GM12878 (cell line): Measurements from ENCODE around the gene PCDHB16. TPM values are rescaled to one million over a fixed set of nuclear protein-coding genes. Genes with fewer than 3 reads are reported as not detected.
A peak's percentile ranks its signal among the peaks of the same experiment; 100 is the strongest.
"Not testable (repeated sequence)": the region's sequence is repeated elsewhere in the genome, so short reads cannot be mapped to it uniquely, and the experiment has no call there.

Experiments used
- ATAC-seq: fragments of 200-7000 bp; cut with Tn5 transposase; 3 replicates; pipeline ENCODE4 v1.9.1; 2020; ENCODE audit warnings: mild to moderate bottlenecking, moderate library complexity
- BruUV-seq: library from RNA; stranded (reverse); fragments of 400-500 nt; replicated peaks from 2 replicates; lab custom pipeline; 2021; lab: Mats Ljungman, UMichigan
- CTCF ChIA-PET: fragments of 300-600 bp; sonication (Branson Sonifier 250); formaldehyde crosslinking; extraction: SDS; loops from one replicate; lab custom pipeline; 2021; ENCODE audit warnings: inconsistent platforms; lab: Yijun Ruan, JAX
- POLR2A ChIA-PET: fragments of 350-600 bp; formaldehyde crosslinking; extraction: SDS; loops from one replicate; lab custom pipeline; 2021; ENCODE audit warnings: inconsistent platforms; lab: Charles Lee
- RAD21 ChIA-PET: fragments of 300-600 bp; sonication (Branson Sonifier 250); formaldehyde crosslinking; loops from one replicate; lab custom pipeline; 2023; ENCODE audit warnings: antibody characterized with exemption; ENCODE audit not compliant: unreplicated experiment; lab: Charles Lee
- SMC1A ChIA-PET: fragments of 300-600 bp; sonication (Branson Sonifier 250); formaldehyde crosslinking; loops from one replicate; lab custom pipeline; 2023; ENCODE audit not compliant: unreplicated experiment, uncharacterized antibody; lab: Charles Lee
- DNase-seq: peaks from one replicate; pipeline ENCODE4 v3.0.0-alpha.2; 2011; ENCODE audit warnings: low read depth, low spot score
- FAIRE-seq: peaks from 3 replicates; lab custom pipeline; 2011; peaks lifted over from hg19 to GRCh38; lab: Jason Lieb, UNC
- H2AFZ ChIP-seq: 2 replicates; pipeline ENCODE4 v1.6.0; 2011; ENCODE audit warnings: low read depth, low read length, control low read depth; ENCODE audit not compliant: control insufficient read depth
- H3K27ac ChIP-seq: 2 replicates; pipeline ENCODE4 v1.5.1; 2011; ENCODE audit warnings: control low read depth; ENCODE audit not compliant: control insufficient read depth, insufficient read depth
- H3K27me3 ChIP-seq, 2 experiments: replicated peaks in 1 of 2; 2 replicates each; pipeline versions ENCODE4 v1.6.0 to v1.6.1; 2011; ENCODE audit warnings: low read length in 1 of 2; ENCODE audit not compliant: control insufficient read depth in 2 of 2, insufficient read depth in 2 of 2
- H3K36me3 ChIP-seq, 2 experiments: 2 replicates each; pipeline ENCODE4 v1.5.1; 2011; ENCODE audit warnings: low read length in 1 of 2; ENCODE audit not compliant: control insufficient read depth in 2 of 2, insufficient read depth in 2 of 2
- H3K4me1 ChIP-seq: 2 replicates; pipeline ENCODE4 v1.6.1; 2011; ENCODE audit warnings: mild to moderate bottlenecking, low read length, moderate library complexity, mixed read lengths; ENCODE audit not compliant: control insufficient read depth, insufficient read depth
- H3K4me2 ChIP-seq: 2 replicates; pipeline ENCODE4 v1.6.0; 2011; ENCODE audit warnings: control low read depth; ENCODE audit not compliant: control insufficient read depth, insufficient read depth
- H3K4me3 ChIP-seq: fragments of 200-600 bp; sonication (generic); 2 replicates; pipeline ENCODE4 v1.5.1; 2016
- H3K79me2 ChIP-seq: 2 replicates; pipeline ENCODE4 v1.6.0; 2011; ENCODE audit warnings: low read length; ENCODE audit not compliant: control insufficient read depth, insufficient read depth
- H3K9ac ChIP-seq: 2 replicates; pipeline ENCODE4 v1.8.0; 2011; ENCODE audit warnings: low read length, control low read depth, mixed read lengths; ENCODE audit not compliant: control insufficient read depth, insufficient read depth
- H3K9me3 ChIP-seq: replicated peaks from 3 replicates; pipeline ENCODE4 v1.5.1; 2011; ENCODE audit warnings: mild to moderate bottlenecking, low read length; ENCODE audit not compliant: control insufficient read depth, insufficient read depth
- H4K20me1 ChIP-seq: 2 replicates; pipeline ENCODE4 v1.6.0; 2011; ENCODE audit not compliant: control insufficient read depth, insufficient read depth
- HDAC2 ChIP-seq: fragments of 200-600 bp; sonication (generic); IDR thresholded peaks from 2 replicates; pipeline ENCODE4 v1.6.1; 2017
- HDAC6 ChIP-seq: fragments of 200-600 bp; sonication (generic); IDR thresholded peaks from one replicate; pipeline ENCODE4 v1.8.0; 2017; ENCODE audit warnings: antibody characterized with exemption; ENCODE audit not compliant: unreplicated experiment
- LARP7 ChIP-seq: fragments of 450-650 bp; IDR thresholded peaks from 2 replicates; pipeline ENCODE4 v1.6.1; 2017; ENCODE audit warnings: mild to moderate bottlenecking
- RAD21 ChIP-seq: IDR thresholded peaks from 2 replicates; pipeline ENCODE4 v1.6.1; 2011; ENCODE audit warnings: mild to moderate bottlenecking, low read depth, low read length, moderate library complexity; ENCODE audit not compliant: insufficient read depth
- SRF ChIP-seq, 2 experiments: IDR thresholded peaks; 2 replicates each; pipeline ENCODE4 v1.6.1; 2011; ENCODE audit warnings: low read depth in 2 of 2, low read length in 2 of 2, mild to moderate bottlenecking in 1 of 2, moderate library complexity in 1 of 2
- WRNIP1 ChIP-seq: IDR thresholded peaks from 2 replicates; pipeline ENCODE4 v1.6.1; 2011; ENCODE audit warnings: low read depth, low read length, improper control_type of control experiment, borderline replicate concordance
- WGBS: methylation state at CpG from one replicate; pipeline ENCODE4 v1.1.6; 2016; ENCODE audit warnings: low lambda C conversion rate; ENCODE audit not compliant: insufficient replicate concordance, insufficient coverage; ENCODE audit errors: missing lambda C conversion rate; 5-methylcytosine and 5-hydroxymethylcytosine counted together
- in situ Hi-C: fragments of 300-500 bp; cut with MboI; formaldehyde crosslinking; loops from 9 replicates; pipeline ENCODE4 v1.14.3; 2018; ENCODE audit warnings: mixed read lengths
- intact Hi-C: fragments of 100-400 bp; cut with micrococcal nuclease; formaldehyde crosslinking; loops from one replicate; pipeline ENCODE4 v1.14.2; 2022; ENCODE audit not compliant: unreplicated experiment
- polyA plus RNA-seq, 11 experiments: library from polyadenylated mRNA; depleted of rRNA in 4 of 11; unstranded in 6 of 11; stranded (reverse) in 5 of 11; fragments of >200 nt; fragmentation: Nextera tagmentation in 4 of 11; fragmentation: Illumina TruSeq in 1 of 11; extraction: Ambion mirVana in 4 of 11; extraction: Trizol in 1 of 11; gene quantifications; 1 replicate in 1 of 11; 2 replicates in 10 of 11; pipeline versions ENCODE4 v1.2.1 to v1.2.3, GENCODE V29; 2011 to 2016; ENCODE audit warnings: inconsistent platforms in 2 of 11, missing spikeins in 2 of 11, low read depth in 1 of 11
- total RNA-seq, 4 experiments: library from RNA; depleted of rRNA in 3 of 4; stranded (reverse); fragments of >200 nt in 3 of 4; fragmentation: Illumina TruSeq in 1 of 4; extraction: Trizol in 1 of 4; gene quantifications; 2 replicates each; pipeline versions ENCODE4 v1.2.1 to v1.2.3, GENCODE V29; 2013 to 2021
- TF ChIP-seq, protein P1 (sequence below): fragments of 450-650 bp; formaldehyde crosslinking; IDR thresholded peaks from 2 replicates; pipeline ENCODE4 v1.4.0; 2020; ENCODE audit warnings: mild to moderate bottlenecking, moderate library complexity
- TF ChIP-seq, protein P2 (sequence below): IDR thresholded peaks from 2 replicates; pipeline ENCODE4 v1.6.1; 2011; ENCODE audit warnings: low read depth, low read length, improper control_type of control experiment, borderline replicate concordance
- TF ChIP-seq, protein P3 (sequence below): fragments of 450-650 bp; IDR thresholded peaks from 2 replicates; pipeline ENCODE4 v1.6.1; 2016; ENCODE audit warnings: mild to moderate bottlenecking

The PCDHB16 gene
- total and polyA plus RNA-seq, 10 of the 15 experiments (the other 5 are each of a cell fraction or from before 2014, with no cell fraction given) = 0.01 TPM; not detected in 9

DNA sequence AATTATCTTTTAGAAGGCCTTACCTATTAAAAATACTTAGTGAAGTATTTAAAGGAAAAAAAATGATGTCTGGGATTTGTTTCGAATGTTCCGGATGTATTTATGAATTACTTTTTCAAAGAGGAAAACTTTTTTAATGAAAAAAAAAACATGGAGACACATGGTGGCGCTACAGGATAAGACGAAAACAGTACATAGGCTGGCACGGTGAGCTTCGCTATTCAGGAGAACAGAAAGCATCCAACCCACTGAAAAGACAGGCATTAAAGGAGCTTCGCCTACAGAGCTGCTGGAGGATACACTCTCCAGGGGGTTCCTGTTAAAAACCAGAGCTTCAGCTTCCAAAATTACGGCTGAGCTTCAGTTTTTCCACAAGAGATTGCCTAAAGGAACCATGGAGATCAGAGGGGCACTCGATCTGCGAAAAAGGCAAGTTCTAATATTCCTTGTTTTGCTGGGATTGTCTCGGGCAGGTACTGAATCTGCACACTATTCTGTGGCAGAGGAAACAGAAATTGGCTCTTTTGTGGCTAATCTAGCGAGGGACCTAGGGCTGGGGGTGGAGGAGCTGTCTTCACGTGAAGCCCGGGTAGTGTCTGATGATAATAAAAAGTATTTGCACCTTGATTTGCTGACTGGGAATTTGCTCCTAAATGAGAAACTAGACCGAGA is 41.1 kb downstream of the PCDHB16 start, which contains the start of gene PCDHB14 (continued):
- TF ChIP-seq, protein P1, sequence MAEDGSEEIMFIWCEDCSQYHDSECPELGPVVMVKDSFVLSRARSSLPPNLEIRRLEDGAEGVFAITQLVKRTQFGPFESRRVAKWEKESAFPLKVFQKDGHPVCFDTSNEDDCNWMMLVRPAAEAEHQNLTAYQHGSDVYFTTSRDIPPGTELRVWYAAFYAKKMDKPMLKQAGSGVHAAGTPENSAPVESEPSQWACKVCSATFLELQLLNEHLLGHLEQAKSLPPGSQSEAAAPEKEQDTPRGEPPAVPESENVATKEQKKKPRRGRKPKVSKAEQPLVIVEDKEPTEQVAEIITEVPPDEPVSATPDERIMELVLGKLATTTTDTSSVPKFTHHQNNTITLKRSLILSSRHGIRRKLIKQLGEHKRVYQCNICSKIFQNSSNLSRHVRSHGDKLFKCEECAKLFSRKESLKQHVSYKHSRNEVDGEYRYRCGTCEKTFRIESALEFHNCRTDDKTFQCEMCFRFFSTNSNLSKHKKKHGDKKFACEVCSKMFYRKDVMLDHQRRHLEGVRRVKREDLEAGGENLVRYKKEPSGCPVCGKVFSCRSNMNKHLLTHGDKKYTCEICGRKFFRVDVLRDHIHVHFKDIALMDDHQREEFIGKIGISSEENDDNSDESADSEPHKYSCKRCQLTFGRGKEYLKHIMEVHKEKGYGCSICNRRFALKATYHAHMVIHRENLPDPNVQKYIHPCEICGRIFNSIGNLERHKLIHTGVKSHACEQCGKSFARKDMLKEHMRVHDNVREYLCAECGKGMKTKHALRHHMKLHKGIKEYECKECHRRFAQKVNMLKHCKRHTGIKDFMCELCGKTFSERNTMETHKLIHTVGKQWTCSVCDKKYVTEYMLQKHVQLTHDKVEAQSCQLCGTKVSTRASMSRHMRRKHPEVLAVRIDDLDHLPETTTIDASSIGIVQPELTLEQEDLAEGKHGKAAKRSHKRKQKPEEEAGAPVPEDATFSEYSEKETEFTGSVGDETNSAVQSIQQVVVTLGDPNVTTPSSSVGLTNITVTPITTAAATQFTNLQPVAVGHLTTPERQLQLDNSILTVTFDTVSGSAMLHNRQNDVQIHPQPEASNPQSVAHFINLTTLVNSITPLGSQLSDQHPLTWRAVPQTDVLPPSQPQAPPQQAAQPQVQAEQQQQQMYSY (CRISPR knock-in tag) = no peak
- TF ChIP-seq, protein P2, sequence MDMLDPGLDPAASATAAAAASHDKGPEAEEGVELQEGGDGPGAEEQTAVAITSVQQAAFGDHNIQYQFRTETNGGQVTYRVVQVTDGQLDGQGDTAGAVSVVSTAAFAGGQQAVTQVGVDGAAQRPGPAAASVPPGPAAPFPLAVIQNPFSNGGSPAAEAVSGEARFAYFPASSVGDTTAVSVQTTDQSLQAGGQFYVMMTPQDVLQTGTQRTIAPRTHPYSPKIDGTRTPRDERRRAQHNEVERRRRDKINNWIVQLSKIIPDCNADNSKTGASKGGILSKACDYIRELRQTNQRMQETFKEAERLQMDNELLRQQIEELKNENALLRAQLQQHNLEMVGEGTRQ = no peak
- TF ChIP-seq HDAC2 = no peak
- TF ChIP-seq HDAC6 = no peak
- TF ChIP-seq LARP7 = no peak
- TF ChIP-seq, protein P3, sequence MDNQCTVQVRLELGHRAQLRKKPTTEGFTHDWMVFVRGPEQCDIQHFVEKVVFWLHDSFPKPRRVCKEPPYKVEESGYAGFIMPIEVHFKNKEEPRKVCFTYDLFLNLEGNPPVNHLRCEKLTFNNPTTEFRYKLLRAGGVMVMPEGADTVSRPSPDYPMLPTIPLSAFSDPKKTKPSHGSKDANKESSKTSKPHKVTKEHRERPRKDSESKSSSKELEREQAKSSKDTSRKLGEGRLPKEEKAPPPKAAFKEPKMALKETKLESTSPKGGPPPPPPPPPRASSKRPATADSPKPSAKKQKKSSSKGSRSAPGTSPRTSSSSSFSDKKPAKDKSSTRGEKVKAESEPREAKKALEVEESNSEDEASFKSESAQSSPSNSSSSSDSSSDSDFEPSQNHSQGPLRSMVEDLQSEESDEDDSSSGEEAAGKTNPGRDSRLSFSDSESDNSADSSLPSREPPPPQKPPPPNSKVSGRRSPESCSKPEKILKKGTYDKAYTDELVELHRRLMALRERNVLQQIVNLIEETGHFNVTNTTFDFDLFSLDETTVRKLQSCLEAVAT = no peak
- no peak for TF ChIP-seq WRNIP1
- no peak for TF ChIP-seq SRF (IDR thresholded peaks at IDR 0.05; ENCODE audit: low read depth in 2 of 2, low read length in 2 of 2)
- peak; percentile 34; the same call in 1 of the 2 replicates for TF ChIP-seq RAD21

DNA sequence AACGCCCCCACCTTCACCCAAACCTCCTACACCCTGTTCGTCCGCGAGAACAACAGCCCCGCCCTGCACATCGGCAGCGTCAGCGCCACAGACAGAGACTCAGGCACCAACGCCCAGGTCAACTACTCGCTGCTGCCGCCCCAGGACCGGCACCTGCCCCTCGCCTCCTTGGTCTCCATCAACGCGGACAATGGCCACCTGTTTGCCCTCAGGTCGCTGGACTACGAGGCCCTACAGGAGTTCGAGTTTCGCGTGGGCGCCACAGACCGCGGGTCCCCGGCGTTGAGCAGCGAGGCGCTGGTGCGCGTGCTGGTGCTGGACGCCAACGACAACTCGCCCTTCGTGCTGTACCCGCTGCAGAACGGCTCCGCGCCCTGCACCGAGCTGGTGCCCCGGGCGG is 42.7 kb downstream of the PCDHB16 start:
- CTCF ChIA-PET, H3K79me2 ChIP-seq, FAIRE-seq, H3K4me3 ChIP-seq, H3K36me3 ChIP-seq, POLR2A ChIA-PET, RAD21 ChIA-PET, H2AFZ ChIP-seq, H3K4me1 ChIP-seq, H3K4me2 ChIP-seq, H4K20me1 ChIP-seq, H3K9me3 ChIP-seq, H3K27me3 ChIP-seq, BruUV-seq, H3K27ac ChIP-seq, ATAC-seq, H3K9ac ChIP-seq, DNase-seq, intact Hi-C loops, SMC1A ChIA-PET: not testable (repeated sequence)
- in situ Hi-C loops = loop anchor here (25.0 kb wide), 1 partner anchor 337 kb away; no protein-coding TSS in a partner anchor
- 75% methylated on average over 24 of the region's 40 CpGs for WGBS

DNA sequence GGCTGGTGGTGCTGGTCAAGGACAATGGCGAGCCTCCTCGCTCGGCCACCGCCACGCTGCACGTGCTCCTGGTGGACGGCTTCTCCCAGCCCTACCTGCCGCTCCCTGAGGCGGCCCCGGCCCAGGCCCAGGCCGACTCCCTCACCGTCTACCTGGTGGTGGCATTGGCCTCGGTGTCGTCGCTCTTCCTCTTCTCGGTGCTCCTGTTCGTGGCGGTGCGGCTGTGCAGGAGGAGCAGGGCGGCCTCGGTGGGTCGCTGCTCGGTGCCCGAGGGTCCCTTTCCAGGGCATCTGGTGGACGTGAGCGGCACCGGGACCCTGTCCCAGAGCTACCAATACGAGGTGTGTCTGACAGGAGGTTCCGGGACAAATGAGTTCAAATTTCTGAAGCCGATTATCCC is 43.2 kb downstream of the PCDHB16 start:
- DNase-seq, H3K9me3 ChIP-seq, in situ Hi-C loops, H3K9ac ChIP-seq, H3K27ac ChIP-seq, H3K4me3 ChIP-seq, H3K79me2 ChIP-seq, SMC1A ChIA-PET, H3K4me1 ChIP-seq, H2AFZ ChIP-seq, CTCF ChIA-PET, POLR2A ChIA-PET, H3K36me3 ChIP-seq, H3K4me2 ChIP-seq, intact Hi-C loops, ATAC-seq, FAIRE-seq, H4K20me1 ChIP-seq, BruUV-seq, H3K27me3 ChIP-seq, RAD21 ChIA-PET: not testable (repeated sequence)
- WGBS = 78% methylated on average over 12 of the region's 30 CpGs
